DMS79 treated with DMSO at 0.1 percent for 48 hours (cell line): ENCODE data around the gene ZFYVE19.

Experiments
- DNase-seq: peaks from one replicate; lab custom pipeline; 2025; lab: John Stamatoyannopoulos, UW

The ZFYVE19 gene, protein sequence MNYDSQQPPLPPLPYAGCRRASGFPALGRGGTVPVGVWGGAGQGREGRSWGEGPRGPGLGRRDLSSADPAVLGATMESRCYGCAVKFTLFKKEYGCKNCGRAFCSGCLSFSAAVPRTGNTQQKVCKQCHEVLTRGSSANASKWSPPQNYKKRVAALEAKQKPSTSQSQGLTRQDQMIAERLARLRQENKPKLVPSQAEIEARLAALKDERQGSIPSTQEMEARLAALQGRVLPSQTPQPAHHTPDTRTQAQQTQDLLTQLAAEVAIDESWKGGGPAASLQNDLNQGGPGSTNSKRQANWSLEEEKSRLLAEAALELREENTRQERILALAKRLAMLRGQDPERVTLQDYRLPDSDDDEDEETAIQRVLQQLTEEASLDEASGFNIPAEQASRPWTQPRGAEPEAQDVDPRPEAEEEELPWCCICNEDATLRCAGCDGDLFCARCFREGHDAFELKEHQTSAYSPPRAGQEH

DNA sequence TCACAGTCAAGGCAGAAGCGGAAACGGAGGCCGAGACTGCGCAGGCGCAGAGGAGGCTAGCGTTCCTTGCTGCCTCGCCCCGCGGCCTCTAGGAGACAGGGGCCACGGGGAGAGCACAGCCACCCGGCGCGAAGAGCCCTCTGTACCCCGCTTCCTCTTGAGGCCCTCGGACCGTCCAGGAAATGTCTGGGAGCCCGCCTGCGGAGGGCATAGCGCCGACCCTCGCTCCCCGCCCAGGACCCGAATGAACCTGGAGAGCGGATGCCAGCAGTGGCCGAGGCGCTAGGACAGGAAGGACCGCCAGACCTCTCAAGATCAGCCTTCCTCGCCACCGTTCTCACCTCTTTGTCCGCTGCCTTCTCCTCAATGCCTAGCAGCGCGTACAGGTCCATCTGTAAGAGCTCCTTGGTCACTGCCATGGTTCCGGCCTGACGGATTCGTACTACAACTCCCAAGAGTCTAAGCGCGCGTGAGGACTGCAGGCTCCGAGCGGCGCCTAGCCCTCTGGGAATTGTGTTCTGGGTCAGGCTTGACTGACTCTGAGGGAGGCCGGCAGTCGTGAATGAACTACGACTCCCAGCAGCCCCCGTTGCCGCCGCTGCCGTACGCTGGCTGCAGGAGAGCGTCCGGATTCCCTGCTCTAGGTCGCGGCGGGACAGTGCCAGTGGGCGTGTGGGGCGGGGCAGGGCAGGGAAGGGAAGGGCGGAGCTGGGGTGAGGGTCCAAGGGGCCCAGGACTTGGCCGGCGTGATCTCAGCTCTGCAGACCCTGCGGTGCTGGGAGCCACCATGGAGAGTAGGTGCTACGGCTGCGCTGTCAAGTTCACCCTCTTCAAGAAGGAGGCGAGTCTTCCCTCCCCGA, at the start of gene ZFYVE19, which contains the start of gene DNAJC17:
Gene ZFYVE19, plus strand, starts transcription at position 62 of the 860 bp plus-strand sequence. Its CDS starts 501 bp downstream, at position 563.
Gene DNAJC17, minus strand, starts transcription at position 446 of the 860 bp plus-strand sequence. Its CDS starts 27 bp downstream, at position 419.
- peak; percentile 82 for DNase-seq

DNA sequence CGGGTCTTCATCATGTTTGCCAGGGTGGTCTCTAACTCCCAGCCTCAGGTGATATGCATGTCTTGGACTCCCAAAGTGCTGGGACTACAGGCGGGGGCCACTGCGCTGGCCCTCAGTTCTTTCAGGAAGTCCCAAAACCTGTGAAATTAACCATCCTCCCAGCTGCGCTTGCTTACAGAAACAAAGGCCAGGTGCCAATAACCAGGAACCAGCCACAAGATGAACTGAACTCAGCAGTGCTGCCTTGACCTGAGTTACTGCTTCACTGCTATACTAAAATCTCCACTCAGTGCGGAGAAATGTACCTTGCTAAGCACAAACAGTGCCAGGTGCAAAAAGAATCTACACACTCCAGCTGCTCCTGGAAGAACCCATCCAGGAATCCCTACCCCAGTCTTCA, 46.9 kb upstream of the ZFYVE19 start:
- no peak for DNase-seq

DNA sequence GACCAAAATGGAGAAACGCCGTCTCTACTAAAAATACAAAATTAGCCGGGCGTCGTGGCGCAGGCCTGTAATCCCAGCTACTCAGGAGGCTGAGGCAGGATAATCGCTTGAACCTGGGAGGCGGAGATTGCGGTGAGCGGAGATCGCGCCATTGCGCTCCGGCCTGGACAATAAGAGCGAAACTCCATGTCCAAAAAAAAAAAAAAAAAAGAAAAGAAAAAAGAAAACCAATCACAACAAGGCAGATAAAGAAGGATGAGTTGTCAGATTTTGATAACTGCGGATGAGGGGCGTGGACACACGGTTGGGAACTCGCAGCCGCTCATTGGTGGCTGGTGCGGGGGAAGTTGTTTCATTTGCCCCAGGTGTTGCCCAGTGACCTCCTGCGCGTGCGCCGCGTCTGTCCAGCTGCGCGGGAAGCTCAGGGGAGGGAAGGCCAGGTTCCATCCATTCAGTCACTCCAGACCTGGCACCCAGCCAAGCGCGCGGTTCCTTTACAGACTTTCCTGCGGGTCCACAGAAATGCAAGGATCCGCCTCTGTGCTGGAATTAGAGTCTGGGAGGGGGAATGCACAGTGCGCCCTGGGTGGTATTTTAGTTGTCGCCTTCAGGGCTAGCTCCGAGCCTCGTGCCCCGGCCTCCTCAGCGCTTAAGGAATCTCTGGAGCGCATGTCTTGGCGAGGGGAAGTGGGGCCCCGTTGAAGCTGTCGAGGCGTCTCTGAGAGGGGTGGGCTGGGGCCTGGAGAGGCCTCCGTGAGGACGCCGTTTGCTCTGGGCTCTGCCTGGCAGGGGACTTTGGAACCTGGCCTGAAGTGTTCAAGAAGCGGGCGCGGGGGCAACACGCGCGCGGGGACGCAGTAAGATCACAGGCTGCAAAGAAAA, 43.7 kb upstream of the ZFYVE19 start:
- peak; percentile 61 for DNase-seq

DNA sequence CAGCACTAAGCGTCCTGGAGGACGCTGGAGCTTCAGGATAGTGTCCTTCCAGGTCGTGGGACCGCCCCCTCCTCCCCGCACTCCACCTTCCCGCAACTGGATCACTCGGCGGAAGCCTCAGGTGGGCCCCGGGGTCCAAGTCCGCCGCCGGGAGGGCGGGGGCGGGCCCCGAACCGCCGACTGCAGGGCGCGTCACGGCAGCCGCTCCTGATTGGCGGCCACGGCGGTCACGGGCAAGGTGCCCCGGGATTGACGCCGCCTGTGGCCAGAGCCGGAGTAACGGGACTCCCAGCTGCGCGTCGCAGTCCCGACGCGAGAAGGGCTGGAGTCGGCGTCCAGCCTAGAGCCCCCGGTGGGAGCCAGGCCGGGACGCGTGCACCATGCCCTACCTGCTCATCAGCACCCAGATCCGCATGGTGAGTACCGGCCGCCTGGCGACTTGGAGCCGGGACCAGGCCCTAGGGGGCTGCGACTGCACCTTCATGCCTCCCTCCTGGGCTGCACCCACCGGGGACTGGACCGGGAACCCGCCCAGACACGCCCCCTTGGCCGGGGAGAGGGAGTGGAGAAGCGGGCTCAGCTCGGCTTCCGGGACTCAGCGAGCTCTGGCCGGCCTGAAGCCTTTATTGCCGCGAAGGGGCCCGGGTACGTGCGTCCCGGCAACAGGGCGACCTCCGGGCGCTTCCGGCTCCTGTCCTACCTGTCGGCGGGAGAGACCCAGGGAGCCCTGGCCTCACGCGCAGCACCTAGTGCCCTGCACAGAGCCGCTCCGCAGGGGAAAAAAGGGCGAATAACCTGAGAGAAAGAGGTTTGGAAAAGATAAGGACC, 42.9 kb upstream of the ZFYVE19 start, which contains the start of gene GCHFR:
Gene GCHFR, plus strand, starts transcription at position 268 of the 828 bp plus-strand sequence. Its CDS starts 113 bp downstream, at position 381.
- DNase-seq, result peak; percentile 29

DNA sequence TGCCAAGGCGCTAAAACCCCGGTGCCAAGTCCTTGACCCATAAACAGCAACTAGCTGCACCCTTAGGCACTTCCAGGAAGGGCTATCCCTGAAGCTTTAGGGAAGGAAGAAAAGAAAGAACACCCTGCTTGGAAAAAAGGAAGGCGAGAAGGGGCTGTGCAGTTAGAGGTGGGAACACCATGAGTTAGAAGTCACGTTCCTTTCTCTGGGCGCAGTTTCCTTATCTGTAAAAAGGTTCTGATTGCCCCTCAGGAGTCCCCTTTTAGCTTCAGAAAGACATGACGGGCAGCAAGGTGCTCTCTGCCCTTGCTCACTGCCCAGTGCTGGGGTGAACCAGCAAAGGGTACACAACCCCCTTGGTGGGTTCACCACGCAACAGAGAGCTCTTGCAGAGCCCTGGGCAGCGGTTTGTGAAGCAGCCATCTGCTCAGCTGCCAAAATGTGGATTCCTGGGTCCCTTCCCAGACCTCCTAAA, 42.2 kb upstream of the ZFYVE19 start:
- peak; percentile 18 for DNase-seq

DNA sequence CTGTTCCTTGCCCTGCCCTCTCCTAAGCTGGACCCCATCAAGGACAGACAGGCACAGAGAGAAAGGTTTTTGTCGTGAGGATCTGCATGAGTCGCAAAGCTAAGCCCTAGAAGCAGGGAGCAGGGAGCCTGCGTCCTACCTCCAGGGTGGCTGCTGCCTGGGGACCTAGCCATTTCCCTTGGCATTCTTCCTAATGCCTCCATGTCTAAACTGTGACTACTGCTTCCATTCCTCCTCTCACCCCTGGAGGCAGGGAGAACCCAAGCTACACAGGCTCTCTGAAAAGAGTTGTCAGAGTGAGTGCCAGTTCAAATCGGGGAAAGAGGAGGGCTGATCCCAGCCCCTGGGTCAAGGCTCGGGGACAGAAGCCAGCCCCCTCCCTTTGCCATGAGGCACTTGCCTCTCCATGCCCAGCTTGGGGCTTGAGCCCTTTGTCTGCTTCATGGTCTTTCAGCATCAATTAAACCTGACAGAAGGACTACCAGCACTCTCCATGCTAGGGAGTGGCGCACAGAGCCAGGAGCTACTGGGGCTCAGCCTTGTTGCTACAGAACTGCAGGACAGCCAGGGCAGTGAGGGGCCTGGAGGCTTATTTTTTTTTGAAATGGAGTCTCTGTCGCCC, 40.6 kb upstream of the ZFYVE19 start:
- no peak for DNase-seq

DNA sequence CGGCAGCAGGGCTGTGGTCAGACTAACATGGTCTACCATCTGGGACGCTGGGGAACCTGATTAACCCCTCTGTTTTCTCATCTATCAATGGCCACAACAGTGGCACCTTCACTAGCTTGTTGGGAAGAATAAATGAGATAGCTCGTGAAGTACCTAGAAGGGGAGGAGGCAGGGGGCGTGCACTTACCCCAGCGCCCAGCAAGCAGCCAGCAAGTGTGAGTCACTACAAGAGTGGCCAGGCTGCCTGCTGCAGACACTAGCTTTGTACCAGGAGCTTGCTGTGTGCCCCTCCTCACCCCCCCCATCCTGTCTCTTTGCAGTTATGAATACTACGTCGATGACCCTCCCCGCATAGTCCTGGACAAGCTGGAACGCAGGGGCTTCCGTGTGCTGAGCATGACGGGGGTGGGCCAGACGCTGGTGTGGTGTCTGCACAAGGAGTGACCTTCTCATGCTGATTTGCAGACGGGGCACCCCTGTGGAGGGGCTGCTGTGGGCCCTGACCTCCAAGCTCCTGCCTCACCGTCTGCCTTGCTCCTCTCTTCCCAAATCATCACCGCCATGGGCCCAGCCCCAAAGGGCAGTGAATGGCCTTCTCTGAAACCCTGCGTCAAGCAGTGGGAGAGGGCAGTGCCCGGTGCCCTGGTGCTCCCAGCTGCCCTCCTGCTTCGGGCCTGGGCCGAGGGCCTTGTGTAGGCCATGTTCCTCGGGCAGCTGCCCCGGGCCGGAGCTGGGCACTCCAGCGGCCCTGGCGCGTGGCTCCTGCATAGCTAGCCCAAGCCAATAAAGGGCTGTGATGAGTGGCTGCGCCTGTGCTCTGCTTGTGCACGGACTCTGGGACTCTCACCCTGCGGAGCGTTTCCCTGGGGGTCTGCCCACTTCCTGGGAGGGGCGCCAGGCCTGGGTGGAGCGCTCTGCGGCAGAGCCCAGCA, 39.7 kb upstream of the ZFYVE19 start:
- DNase-seq, result no peak

DNA sequence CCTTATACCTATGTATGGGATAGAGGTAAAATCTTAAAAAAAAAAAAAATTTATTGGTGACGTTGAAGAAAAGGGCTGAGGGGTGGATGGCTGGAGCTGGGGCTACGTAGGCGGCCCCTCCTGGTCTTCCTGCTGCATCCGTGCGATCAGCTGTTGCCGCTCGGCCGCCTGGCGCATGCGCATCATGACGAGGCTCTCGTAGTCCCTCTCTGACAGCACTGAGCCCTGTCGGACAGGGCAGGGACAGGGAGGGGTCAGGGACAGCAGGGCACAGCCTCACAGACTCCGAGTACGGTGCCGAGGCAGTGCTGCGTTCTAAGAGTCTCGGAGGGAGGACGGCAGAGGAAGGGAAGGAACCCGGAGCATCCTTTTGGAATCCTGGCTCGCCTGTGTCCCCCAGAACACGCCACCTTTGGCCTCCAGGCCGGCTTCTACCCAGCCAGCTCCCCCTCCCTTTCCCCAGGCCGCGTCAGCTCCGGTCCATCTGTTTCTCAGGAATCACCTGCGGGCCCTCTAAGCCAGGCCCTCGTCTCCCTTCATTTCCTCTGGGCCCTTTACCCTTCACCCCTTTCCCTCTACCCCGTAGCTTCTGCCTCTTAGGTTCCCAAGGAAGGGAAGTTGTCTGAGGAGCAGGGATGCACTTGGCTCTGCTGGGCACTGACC, 38.9 kb upstream of the ZFYVE19 start:
- no peak for DNase-seq

DNA sequence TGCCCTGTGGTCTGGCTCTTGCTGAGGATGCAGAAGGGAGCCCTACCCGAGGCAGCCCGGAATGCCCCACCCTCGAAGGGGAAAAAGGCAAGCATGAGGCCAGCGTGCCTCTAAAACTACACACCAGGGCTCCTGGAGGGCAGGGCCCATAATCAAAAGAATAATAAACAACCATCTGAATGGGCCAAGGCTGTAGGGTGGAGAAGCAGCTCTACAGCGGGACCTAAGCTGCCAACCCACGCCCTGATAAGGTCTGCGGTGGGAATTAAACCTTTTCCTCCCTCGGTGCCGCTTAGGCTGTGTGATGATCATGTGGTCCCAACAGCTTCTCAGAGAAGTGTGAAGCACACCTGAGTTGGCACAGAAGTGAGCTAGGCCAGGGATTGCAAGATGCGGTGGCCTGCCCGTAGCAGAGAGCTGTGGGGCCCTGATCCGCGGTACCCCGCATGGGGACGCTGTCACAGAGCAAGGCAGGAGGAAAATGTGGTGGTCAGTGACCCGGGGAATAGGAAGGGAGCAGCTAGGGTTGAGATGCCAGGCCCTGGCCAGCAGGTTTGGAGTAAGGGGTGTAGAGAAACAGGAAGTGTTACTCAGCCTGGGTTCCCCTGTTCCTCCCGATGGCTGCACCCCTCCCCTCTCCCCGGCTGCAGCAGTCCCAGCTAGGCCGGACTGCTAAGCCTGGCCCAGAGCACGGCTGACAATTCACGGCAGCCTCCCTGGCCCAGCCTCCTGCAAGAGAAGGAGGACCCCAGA, 38.2 kb upstream of the ZFYVE19 start:
- no peak for DNase-seq

DNA sequence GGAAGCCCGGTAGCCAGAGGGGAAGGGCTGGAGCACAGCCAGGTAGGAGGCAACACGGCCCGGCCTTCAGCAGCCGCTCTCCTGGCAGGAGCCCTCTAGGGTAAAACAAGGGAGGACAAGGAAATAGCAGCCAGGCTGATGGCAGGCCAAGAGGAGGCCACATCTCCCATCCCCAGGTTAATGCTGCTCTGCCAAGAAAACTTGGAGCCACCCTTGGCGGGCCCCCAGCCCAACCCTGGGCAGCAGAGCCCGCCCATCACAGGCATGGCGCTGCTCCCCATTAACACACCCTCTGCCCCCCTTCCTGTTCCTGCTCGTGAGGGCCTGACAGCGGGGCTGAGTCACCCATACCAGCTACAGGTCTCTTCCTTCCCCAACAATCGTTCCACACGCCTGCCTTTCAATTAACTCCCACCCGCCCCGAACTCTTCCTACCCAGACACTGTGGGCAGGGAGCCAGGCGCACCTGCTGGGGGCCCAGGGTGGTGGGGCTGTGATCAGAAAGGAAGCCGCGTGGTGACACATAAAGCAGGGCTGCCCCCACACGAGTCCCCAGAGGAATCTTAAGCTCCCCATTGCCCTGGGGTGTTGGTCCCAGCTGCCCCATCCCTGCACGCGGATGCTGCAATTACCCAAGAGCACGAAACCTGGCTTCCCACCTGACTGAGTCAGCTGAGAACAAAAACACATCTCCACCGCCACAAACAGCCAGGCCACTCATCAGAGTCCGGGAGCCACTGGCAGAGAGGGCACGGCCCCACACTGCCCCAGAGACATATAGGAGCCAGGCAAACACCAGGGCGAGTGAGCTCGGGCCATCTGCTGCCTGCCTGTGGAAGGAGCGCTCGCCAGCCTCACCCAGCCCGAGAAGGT, 37.4 kb upstream of the ZFYVE19 start, which contains the start of gene C15orf62:
Gene C15orf62, plus strand, starts transcription at position 707 of the 873 bp plus-strand sequence. CDS start 516 bp downstream, outside the sequence.
- DNase-seq, result peak; percentile 73

DNA sequence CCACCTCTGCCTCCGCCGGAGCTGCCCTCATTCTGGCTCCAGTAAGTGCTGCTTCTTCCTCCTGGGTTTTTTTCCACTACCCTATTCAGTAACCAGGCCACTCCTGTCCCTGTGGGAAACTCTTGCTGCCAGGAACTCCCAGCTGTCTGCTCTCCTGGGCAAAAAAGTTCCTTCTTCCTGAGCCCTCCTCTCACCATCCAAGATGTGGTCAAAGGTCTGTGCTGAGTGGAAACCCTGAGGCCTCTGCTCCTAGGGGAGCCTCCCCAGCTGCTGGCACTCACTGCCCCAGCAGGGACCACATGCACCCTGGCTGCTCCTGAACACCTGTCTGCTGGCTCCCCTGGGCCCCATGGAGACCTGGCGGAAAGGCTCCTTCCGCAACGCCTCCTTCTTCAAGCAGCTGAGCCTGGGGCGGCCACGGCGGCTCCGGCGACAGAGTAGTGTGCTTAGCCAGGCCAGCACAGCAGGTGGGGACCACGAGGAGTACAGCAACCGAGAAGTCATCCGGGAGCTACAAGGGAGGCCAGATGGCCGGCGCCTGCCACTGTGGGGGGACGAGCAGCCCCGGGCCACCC, 36.7 kb upstream of the ZFYVE19 start:
- DNase-seq, result peak; percentile 43

DNA sequence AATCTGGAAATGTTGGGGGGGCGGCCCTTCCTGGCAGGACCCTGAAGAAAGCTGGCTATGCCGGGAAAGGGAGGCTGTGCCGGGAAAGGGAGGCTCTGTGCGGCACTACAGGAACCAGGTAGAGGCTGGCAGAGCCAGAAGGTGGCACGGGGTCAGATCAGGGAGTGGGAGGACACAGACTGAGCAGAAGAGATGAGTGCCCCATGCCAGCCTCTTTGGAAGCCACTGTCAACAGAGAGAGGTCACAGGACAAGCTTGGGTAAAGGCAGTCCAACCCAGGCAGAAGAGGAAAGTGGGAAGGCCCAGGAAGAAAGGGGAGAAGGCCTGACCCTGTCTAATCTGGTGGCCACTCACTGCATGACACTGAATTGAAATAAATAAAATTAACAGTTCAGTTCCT, 35.6 kb upstream of the ZFYVE19 start:
- DNase-seq, result no peak

DNA sequence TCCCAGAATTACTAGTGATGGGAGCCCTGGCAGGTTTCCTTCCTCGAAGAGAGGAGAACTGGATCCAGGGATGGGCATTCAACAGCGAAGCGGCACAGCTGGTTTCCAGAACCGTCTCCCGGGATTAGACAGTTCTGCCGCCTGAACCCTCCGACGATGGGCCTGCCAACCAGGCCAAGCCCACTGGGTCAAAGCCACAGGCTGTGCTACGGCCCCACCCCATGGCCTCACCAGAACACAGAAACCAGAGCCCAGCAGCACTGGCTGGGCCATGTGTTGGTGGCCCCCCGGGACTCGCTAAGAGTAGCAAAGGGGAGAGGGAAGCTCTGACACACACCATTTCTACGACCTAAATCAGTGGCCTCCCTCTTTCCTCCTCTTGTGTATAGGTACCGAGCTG, 34.9 kb upstream of the ZFYVE19 start:
- DNase-seq, result no peak

DNA sequence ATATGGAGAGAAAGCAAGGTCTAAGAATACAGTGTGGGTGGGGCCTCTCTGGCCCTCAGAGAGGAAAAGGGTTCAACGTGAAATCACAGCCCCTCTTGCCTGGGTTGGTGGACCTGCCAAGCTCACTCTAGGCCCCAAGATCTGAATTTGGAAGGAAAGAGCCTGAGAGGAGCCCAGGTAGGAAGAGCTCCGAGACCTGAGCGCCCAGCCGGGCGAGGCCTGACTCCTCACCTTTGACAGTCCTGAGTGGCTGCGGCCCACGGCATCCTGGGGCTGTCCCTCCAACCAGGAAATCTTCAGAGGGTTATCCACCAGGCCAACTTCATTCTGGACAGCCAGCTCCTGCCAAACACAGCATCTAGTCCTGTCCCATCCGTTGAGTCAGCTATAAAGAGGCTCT, 33.4 kb upstream of the ZFYVE19 start:
- DNase-seq, result no peak

DNA sequence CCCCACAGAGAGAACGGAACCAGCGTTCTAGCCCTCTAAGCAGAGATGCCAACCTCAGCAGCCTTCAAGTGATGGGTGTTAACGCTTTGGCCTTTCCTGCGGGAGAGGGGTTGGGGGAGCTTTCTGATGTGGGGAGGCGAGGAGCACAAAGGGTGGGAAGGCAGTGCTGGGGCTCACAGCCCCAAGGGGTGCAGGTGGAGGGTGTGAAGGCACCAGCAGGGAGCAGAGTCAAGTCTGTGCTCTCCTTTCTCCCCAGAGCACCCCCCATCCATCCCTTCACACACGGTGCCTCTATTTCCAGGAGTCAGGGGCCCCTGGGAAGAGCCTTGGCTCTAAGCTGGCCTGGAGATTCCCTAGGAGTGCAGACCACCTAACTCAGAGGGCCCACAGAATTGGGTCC, 33.0 kb upstream of the ZFYVE19 start:
- DNase-seq, result no peak

DNA sequence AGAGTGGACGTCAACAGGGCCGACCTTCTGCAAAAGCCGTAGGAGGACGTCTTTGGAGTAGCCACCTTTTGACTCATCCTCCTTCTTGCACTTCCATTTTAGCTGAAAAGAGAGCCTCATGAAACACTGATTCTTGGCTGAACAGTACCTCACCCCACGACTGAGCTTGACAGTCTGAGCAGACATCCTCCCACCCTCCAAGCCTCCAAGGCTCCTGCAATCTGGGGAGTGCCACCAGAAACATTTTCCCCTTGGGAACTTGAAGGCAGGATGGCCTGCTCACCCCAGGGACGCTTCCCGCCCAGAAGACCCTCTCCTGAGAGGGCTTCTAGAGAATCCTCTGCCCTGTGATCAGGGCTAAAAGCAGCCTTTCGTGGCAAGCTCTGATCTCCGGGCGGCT, 31.9 kb upstream of the ZFYVE19 start:
- no peak for DNase-seq
